Transverse colon (tissue), 4 donors: Measurements from ENCODE around the gene FBXO27. TPM values are rescaled to one million over a fixed set of nuclear protein-coding genes. Genes with fewer than 3 reads are reported as not detected.

Experiments
- DNase-seq: peaks from one replicate; pipeline ENCODE4 v3.0.0-alpha.2; 2019
- H3K27ac ChIP-seq, 4 donors: fragments of 200-600 bp; sonication (generic); 2 replicates each; pipeline ENCODE4 v1.5.1; 2016 to 2018; ENCODE audit warnings: inconsistent platforms in 4 of 4
- H3K27me3 ChIP-seq: fragments of 200-600 bp; sonication (generic); 2 replicates; pipeline ENCODE4 v1.5.1; 2017; ENCODE audit warnings: inconsistent platforms
- H3K36me3 ChIP-seq, 4 donors: fragments of 200-600 bp; sonication (generic); 2 replicates each; pipeline ENCODE4 v1.5.1; 2017 to 2019; ENCODE audit warnings: inconsistent platforms in 4 of 4
- H3K4me1 ChIP-seq, 4 donors: fragments of 200-600 bp; sonication (generic); 2 replicates each; pipeline ENCODE4 v1.5.1; 2017 to 2020; ENCODE audit warnings: inconsistent platforms in 4 of 4
- H3K4me3 ChIP-seq, 4 donors: fragments of 200-600 bp; sonication (generic); 1 replicate in 1 of 4; 2 replicates in 3 of 4; pipeline versions ENCODE4 v1.5.1 to v1.6.1; 2017 to 2019; ENCODE audit warnings: inconsistent platforms in 4 of 4
- H3K9me3 ChIP-seq, 2 donors: fragments of 200-600 bp; sonication (generic); 2 replicates each; pipeline ENCODE4 v1.5.1; 2017 to 2019; ENCODE audit warnings: inconsistent platforms in 2 of 2
- EP300 ChIP-seq: sonication (generic); formaldehyde crosslinking; IDR thresholded peaks from one replicate; pipeline ENCODE4 v1.6.1; 2017; ENCODE audit warnings: antibody characterized with exemption, low read depth
- POLR2A ChIP-seq: fragments of 450-650 bp; IDR thresholded peaks from one replicate; pipeline ENCODE4 v1.6.1; 2016; ENCODE audit warnings: antibody characterized with exemption, mild to moderate bottlenecking, moderate library complexity
- POLR2AphosphoS5 ChIP-seq, 3 donors: sonication (generic); formaldehyde crosslinking; IDR thresholded peaks; one replicate each; pipeline ENCODE4 v1.6.1; 2016; ENCODE audit warnings: antibody characterized with exemption in 3 of 3
- WGBS, 2 donors: methylation state at CpG; one replicate each; pipeline ENCODE4 v1.1.5; 2018; ENCODE audit warnings: low coverage in 1 of 2; 5-methylcytosine and 5-hydroxymethylcytosine counted together
- in situ Hi-C, 4 donors: fragments of 200-750 bp; cut with MboI; loops; one replicate each; pipeline versions ENCODE4 v1.15.0 to v1.15.1; 2017; ENCODE audit warnings: low sequenced_read_pairs in 3 of 4, low pct_ligation_motif_present in 1 of 4, low pct_unique_long_range_greater_than_20kb in 1 of 4
- intact Hi-C: fragments of 100-400 bp; cut with DNase I; formaldehyde crosslinking; loops from one replicate; pipeline ENCODE4 v1.15.1; 2023; ENCODE audit warnings: low total_unique reads
- total RNA-seq, 4 donors: library from RNA; depleted of rRNA; stranded (reverse); fragments of >200 nt; gene quantifications; one replicate each; pipeline ENCODE4 v1.1.0, GENCODE V29; 2016
- TF ChIP-seq, protein P1 (sequence below), 5 experiments: fragments of 200-600 bp in 3 of 5; fragments of 450-650 bp in 2 of 5; sonication (generic) in 3 of 5; IDR thresholded peaks; 1 replicate in 2 of 5; 2 replicates in 3 of 5; pipeline ENCODE4 v1.5.1; 2016 to 2017; ENCODE audit warnings: antibody characterized with exemption in 5 of 5, inconsistent platforms in 3 of 5, mild to moderate bottlenecking in 2 of 5, moderate library complexity in 1 of 5

FBXO27 gene
- total RNA-seq, 4 donors from 2014 or later, result 0.14 to 1.5 (median 1.1) TPM; not detected in 1

DNA sequence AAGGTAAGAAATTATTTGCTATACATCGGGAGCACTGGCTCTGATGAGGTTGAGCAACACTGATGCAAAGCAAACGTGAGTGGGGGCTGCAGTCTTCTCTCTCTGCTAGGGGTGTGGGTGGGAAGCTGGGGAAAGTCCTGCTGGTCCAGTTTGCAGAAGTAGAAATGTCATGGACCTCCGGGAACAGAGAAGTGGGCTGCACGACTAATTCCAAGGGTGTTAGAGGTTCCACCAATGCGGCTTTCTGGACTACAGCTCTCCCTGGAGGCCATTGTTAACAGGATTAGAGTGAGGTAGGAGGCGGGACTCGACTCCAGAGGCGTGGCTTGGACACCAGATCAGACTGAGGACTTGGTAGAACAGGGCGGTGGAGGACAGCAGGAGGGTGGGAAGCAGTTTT, 5.7 kb upstream of the FBXO27 start:
- Histone ChIP-seq H3K9me3 (no peaks in the 10 kb centered on the region), H3K4me1 (peaks cover 0 to 1% (median 0%) of the 10 kb centered on the region in 4 donors), H3K27me3 (peaks cover 29% of the 10 kb centered on the region), H3K4me3 (no peak overlapping the region), H3K36me3 (no peaks in the 10 kb centered on the region), H3K27ac (no peak overlapping the region)
- intact Hi-C loops (no loop called here), in situ Hi-C loops (no loop called here)
- TF ChIP-seq POLR2A (no peak), EP300 (no peak), POLR2AphosphoS5 (IDR thresholded peaks at IDR 0.05) (no peak)
- TF ChIP-seq, protein P1, sequence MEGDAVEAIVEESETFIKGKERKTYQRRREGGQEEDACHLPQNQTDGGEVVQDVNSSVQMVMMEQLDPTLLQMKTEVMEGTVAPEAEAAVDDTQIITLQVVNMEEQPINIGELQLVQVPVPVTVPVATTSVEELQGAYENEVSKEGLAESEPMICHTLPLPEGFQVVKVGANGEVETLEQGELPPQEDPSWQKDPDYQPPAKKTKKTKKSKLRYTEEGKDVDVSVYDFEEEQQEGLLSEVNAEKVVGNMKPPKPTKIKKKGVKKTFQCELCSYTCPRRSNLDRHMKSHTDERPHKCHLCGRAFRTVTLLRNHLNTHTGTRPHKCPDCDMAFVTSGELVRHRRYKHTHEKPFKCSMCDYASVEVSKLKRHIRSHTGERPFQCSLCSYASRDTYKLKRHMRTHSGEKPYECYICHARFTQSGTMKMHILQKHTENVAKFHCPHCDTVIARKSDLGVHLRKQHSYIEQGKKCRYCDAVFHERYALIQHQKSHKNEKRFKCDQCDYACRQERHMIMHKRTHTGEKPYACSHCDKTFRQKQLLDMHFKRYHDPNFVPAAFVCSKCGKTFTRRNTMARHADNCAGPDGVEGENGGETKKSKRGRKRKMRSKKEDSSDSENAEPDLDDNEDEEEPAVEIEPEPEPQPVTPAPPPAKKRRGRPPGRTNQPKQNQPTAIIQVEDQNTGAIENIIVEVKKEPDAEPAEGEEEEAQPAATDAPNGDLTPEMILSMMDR (IDR thresholded peaks at IDR 0.05), result no peak
- WGBS, 2 donors, result 10% methylated on average over 9 of the region's 9 CpGs; no CpG with 5 or more reads in 1 of the 2 donors
- DNase-seq, result peak; percentile 9

- 35 to 58% methylated on average over 2 of the region's 2 CpGs for WGBS, 2 donors
These were observed 4.8 kb upstream of the FBXO27 start for GRCh38 chr19:39037194-39037593.

GRCh38 chr19:39036581-39036980, 4.2 kb upstream of the FBXO27 start:
- intact Hi-C loops (no loop called here), in situ Hi-C loops (no loop called here)
- no peak for DNase-seq
- TF ChIP-seq EP300 (no peak), POLR2AphosphoS5 (IDR thresholded peaks at IDR 0.05) (no peak), POLR2A (no peak)
- TF ChIP-seq, protein P1 (IDR thresholded peaks at IDR 0.05), result no peak
- H3K4me1 ChIP-seq, result peaks cover 0 to 16% (median 10%) of the 10 kb centered on the region in 4 donors
- no peaks in the 10 kb centered on the region for H3K36me3 ChIP-seq
- H3K9me3 ChIP-seq, result no peaks in the 10 kb centered on the region
- peaks cover 44% of the 10 kb centered on the region for H3K27me3 ChIP-seq
- H3K4me3 ChIP-seq, result no peak overlapping the region
- H3K27ac ChIP-seq, result no peak overlapping the region

More at GRCh38 chr19:39037194-39037593, 4.8 kb upstream of the FBXO27 start:
- Histone ChIP-seq H3K4me3 (no peak overlapping the region), H3K9me3 (no peaks in the 10 kb centered on the region), H3K4me1 (peaks cover 0 to 10% (median 4%) of the 10 kb centered on the region in 4 donors), H3K27ac (no peak overlapping the region), H3K36me3 (no peaks in the 10 kb centered on the region), H3K27me3 (peaks cover 38% of the 10 kb centered on the region)
- intact Hi-C loops (no loop called here), in situ Hi-C loops (no loop called here)
- DNase-seq, result no peak
- no peak for TF ChIP-seq EP300
- TF ChIP-seq, protein P1 (IDR thresholded peaks at IDR 0.05), result no peak
- no peak for TF ChIP-seq POLR2A
- TF ChIP-seq POLR2AphosphoS5 (IDR thresholded peaks at IDR 0.05), result no peak

GRCh38 chr19:39031368-39032062, 834 bp downstream of the FBXO27 start:
- DNase-seq, result peak; percentile 90
- Histone ChIP-seq H3K27me3 (peaks cover 50% of the 10 kb centered on the region), H3K9me3 (no peaks in the 10 kb centered on the region), H3K4me3 (peak overlapping the region; percentile 32 to 70 (median 54)), H3K27ac (peak overlapping the region in 3 of 4 donors; percentile 44 to 66 (median 62)), H3K36me3 (no peaks in the 10 kb centered on the region), H3K4me1 (peaks cover 6 to 27% (median 18%) of the 10 kb centered on the region in 4 donors)
- 2% methylated on average over 25 of the region's 49 CpGs; no CpG with 5 or more reads in 1 of the 2 donors for WGBS, 2 donors
- in situ Hi-C loops, result no loop called here
- TF ChIP-seq, protein P1 (IDR thresholded peaks at IDR 0.05), result no peak
- TF ChIP-seq POLR2A (no peak), POLR2AphosphoS5 (IDR thresholded peaks at IDR 0.05) (no peak), EP300 (no peak)
- intact Hi-C loops, result no loop called here
